HCT116 (cell line): ENCODE measurements around the gene OR6C3. TPM values are rescaled to one million over a fixed set of nuclear protein-coding genes. Genes with fewer than 3 reads are reported as not detected.

ENCODE experiments used
- ELF1 ChIP-seq: IDR thresholded peaks from 2 replicates; pipeline ENCODE4 v1.6.1; 2012; ENCODE audit warnings: low read depth, borderline replicate concordance
- FOSL1 ChIP-seq: IDR thresholded peaks from 2 replicates; pipeline ENCODE4 v1.6.1; 2012; ENCODE audit warnings: low read depth
- JUND ChIP-seq: IDR thresholded peaks from 2 replicates; pipeline ENCODE4 v1.6.1; 2012
- TCF7L2 ChIP-seq: IDR thresholded peaks from 2 replicates; pipeline ENCODE4 v1.7.0; 2011; ENCODE audit warnings: borderline replicate concordance, inconsistent platforms; ENCODE audit not compliant: insufficient read depth, insufficient read length; ENCODE audit errors: extremely low read depth
- total RNA-seq: library from RNA; stranded (reverse); gene quantifications from one replicate; pipeline ENCODE4 v1.2.1, GENCODE V29; 2021; ENCODE audit not compliant: unreplicated experiment
- TF ChIP-seq, protein P1 (sequence below): IDR thresholded peaks from 2 replicates; pipeline ENCODE4 v1.6.1; 2011; ENCODE audit warnings: mild to moderate bottlenecking, low read length, moderate library complexity; ENCODE audit not compliant: insufficient replicate concordance; ENCODE audit errors: extremely low read depth

Gene OR6C3
- total RNA-seq, 1 experiment from 2014 or later = not detected

GRCh38 chr12:55372521-55372920 lies 42.0 kb downstream of the OR6C3 start (continued):
- TF ChIP-seq, protein P1, sequence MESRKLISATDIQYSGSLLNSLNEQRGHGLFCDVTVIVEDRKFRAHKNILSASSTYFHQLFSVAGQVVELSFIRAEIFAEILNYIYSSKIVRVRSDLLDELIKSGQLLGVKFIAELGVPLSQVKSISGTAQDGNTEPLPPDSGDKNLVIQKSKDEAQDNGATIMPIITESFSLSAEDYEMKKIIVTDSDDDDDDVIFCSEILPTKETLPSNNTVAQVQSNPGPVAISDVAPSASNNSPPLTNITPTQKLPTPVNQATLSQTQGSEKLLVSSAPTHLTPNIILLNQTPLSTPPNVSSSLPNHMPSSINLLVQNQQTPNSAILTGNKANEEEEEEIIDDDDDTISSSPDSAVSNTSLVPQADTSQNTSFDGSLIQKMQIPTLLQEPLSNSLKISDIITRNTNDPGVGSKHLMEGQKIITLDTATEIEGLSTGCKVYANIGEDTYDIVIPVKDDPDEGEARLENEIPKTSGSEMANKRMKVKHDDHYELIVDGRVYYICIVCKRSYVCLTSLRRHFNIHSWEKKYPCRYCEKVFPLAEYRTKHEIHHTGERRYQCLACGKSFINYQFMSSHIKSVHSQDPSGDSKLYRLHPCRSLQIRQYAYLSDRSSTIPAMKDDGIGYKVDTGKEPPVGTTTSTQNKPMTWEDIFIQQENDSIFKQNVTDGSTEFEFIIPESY = no peak
- no peak for TF ChIP-seq JUND
- no peak for TF ChIP-seq FOSL1
- TF ChIP-seq TCF7L2 = no peak
- TF ChIP-seq ELF1 = no peak

Other genes with a start within 250 kb of the OR6C3 start
- gene OR9K2, start 204.3 kb upstream of the OR6C3 start, total RNA-seq = not detected
- not detected for gene OR10A7, start 109.7 kb upstream of the OR6C3 start, total RNA-seq
- gene OR6C74, start 86.1 kb upstream of the OR6C3 start, total RNA-seq = not detected
- gene OR6C6, start 34.2 kb upstream of the OR6C3 start, total RNA-seq = not detected
- gene OR6C1, start 16.4 kb upstream of the OR6C3 start, total RNA-seq = not detected
- gene OR6C75, start 32.2 kb downstream of the OR6C3 start, total RNA-seq = not detected
- gene OR6C65, start 69.8 kb downstream of the OR6C3 start, total RNA-seq = not detected
- not detected for gene OR6C76, start 95.5 kb downstream of the OR6C3 start, total RNA-seq
- gene OR6C2, start 113.3 kb downstream of the OR6C3 start, total RNA-seq = not detected
- not detected for gene OR6C70, start 139.4 kb downstream of the OR6C3 start, total RNA-seq
- not detected for gene OR6C68, start 161.6 kb downstream of the OR6C3 start, total RNA-seq
- gene OR6C4, start 218.9 kb downstream of the OR6C3 start, total RNA-seq = not detected
- not detected for gene OR2AP1, start 241.7 kb downstream of the OR6C3 start, total RNA-seq